ENCODE measurements around the gene COL18A1.

Gene COL18A1

DNA sequence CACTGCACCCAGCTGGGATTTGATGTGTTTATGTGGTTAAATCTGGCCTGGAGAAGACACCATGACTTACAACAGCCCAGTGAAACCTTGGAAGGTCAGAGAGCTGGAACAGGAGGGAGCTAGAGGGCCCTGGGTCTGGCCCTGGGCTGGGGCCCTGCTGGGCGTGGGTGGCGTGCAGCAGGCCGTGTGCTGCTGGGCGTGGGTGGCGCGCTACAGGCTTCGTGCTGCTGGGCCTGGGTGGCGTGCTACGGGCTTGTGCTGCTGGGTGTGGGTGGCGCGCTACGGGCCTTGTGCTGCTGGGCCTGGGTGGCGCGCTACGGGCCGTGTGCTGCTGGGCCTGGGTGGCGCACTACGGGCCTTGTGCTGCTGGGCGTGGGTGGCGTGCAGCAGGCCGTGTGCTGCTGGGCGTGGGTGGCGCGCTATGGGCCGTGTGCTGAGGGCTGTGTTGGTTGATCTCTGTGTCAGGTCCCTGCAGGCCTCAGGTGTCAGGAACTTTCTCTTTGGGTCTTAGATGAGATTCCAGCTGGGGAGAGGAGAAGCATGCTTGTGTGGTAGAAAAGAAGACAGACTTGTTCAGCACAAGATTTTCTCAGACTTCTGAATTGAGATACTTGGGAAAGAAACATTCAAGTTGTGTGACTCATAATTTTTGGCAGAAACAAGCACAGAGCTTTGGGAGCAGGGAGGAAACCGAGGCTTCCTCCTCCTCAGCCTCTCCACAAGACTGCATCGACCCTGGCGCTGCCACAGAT, 66.0 kb downstream of the COL18A1 start:
- DNase-seq = peak; percentile 31

DNA sequence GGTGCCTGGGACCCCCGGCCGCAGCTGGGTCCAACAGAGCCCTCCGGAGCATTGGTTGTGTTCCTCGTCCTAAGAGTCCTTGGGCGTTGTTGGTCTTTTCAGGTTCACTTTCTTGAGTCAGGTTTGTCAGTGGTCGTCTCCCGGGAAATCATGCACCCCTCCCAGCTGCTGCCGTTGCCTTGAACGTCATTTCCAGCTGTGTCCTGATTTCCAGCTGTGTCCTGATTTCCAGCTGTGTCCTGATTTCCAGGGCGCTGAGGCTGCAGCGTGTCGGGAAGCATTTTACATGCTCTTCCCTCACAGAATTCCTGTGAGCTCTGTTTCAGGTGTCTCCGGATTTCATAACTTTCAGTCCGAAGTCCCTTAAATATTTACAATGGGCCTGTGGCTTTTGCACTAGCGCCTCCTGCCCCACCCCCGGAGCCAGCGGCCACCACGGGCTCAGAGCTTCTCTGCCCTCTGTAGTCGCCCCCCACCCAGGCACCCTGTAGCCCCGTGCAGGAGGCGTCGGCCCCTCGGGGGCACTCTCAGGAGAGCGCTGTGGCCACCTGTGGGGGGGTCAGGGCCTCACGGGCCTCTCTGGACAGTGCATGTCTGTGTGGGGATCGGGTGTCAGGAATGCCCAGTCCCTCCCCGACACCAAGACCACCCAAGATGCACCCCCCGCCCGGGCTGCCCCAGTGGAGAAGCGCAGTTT, 66.7 kb downstream of the COL18A1 start:
- no peak for DNase-seq

- DNase-seq = no peak
These were observed 67.7 kb downstream of the COL18A1 start for GRCh38 chr21:45472445-45473365.

GRCh38 chr21:45473496-45474322, 68.7 kb downstream of the COL18A1 start:
- DNase-seq = no peak

DNA sequence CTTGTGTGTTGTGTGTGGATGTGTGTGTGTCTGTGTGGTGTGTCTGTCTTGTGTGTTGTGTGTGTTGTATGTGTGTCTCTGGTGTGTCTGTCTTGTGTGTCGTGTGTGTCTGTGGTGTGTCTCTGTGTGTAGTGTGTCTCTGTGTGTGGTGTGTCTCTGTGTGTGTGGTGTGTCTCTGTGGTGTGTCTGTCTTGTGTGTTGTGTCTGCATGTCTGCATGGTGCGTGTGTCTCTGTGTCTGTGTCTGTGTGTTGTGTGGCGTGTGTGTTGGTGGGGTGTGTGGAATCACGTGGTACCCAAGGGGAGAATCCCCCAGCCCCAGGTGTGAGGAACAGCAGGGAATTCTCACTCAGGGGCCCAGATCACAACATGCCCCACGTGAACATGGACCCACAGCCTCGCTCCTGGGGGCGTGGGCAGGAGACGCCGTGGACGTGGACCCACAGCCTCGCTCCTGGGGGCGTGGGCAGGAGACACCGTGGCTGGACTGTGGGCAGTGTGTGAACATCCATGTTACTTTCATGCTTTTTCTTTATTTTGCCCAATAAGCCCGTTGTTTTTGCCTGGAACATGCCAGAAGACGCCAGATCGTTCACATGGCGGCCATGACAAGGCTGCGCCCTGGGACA, 69.5 kb downstream of the COL18A1 start:
- no peak for DNase-seq

DNA sequence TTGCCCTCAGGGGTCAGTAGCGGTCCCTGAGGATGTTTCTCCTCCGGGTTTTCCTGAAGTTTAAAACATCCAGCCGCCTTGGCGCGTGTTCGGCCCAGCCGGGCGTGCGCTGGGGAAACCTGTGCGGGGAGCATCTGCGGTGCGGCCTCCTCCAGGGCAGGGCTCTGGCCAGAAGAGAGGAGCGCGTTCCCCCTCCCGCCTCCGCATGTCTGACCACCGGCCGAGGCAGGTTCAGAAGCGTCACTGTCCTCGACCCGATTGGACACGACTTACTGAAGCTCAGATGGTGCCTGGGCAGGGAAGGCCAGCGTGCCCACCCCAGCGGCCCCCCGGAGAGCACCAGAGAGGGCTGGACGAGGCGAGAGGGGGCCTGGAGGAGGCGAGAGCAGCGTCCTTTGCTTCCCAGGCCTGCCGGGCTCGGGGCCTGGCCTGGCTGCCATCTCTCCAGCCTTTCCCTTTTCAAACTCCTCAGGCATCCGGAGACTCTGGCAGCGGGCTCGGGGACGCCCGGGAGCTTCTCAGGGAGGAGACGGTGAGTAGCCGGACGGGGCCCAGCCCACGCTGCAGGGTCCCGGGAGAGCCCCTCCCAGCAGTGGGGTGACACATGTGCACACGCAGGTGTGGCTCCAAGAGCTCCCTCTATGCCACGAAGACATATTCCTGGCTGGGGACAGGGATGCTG, 70.2 kb downstream of the COL18A1 start:
- DNase-seq = no peak

- no peak for DNase-seq
These were observed 71.0 kb downstream of the COL18A1 start for GRCh38 chr21:45475797-45476570.

GRCh38 chr21:45476582-45476981, 71.6 kb downstream of the COL18A1 start:
- DNase-seq = no peak

- DNase-seq = no peak
These were observed 72.5 kb downstream of the COL18A1 start for GRCh38 chr21:45477176-45478114.

- peak; percentile 84 for DNase-seq
These were observed 73.3 kb downstream of the COL18A1 start for GRCh38 chr21:45478115-45478801.

- no peak for DNase-seq
These were observed 74.1 kb downstream of the COL18A1 start for GRCh38 chr21:45478816-45479669.

DNA sequence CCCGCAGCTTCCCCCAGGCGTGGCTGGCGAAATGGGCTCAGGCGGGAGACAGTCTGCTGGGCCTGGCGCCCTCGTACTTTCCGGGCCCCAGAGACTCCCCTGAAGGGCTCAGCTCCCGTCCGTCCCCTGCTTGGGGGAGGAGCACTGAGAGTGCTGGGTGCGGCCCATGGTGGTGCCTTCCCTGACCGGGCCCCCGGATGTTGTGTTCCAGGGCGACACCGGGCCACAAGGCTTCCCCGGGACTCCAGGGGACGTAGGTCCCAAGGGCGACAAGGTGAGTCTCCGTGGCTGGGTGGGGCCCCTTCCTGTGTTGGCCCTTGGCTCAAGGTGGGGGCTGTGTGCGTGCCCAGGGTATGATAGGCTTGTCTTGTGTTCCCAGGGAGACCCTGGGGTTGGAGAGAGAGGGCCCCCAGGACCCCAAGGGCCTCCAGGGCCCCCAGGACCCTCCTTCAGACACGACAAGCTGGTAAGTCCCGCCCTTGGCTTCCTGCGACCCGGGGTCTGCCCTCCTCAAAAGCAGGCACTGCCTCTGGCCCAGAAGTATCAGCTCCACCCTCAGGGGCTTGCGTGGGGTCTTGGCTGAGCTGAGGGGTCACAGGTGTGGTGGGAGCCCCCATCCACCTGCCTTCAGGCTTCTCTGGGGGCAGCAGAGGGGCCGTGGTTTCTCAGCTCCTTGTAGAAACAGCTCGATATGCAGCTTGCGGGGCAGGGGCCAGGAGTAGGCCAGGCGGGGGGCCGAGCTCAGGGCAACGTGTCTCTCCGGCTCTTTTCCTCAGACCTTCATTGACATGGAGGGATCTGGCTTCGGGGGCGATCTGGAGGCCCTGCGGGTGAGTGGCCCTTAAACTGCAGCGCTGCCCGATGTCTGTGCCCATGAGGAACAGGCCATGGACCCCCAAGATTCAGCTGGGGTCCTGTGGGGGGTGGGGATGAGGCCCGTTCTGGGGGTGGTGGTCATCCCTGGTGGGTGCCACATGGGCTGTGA, 75.0 kb downstream of the COL18A1 start:
- no peak for DNase-seq

DNA sequence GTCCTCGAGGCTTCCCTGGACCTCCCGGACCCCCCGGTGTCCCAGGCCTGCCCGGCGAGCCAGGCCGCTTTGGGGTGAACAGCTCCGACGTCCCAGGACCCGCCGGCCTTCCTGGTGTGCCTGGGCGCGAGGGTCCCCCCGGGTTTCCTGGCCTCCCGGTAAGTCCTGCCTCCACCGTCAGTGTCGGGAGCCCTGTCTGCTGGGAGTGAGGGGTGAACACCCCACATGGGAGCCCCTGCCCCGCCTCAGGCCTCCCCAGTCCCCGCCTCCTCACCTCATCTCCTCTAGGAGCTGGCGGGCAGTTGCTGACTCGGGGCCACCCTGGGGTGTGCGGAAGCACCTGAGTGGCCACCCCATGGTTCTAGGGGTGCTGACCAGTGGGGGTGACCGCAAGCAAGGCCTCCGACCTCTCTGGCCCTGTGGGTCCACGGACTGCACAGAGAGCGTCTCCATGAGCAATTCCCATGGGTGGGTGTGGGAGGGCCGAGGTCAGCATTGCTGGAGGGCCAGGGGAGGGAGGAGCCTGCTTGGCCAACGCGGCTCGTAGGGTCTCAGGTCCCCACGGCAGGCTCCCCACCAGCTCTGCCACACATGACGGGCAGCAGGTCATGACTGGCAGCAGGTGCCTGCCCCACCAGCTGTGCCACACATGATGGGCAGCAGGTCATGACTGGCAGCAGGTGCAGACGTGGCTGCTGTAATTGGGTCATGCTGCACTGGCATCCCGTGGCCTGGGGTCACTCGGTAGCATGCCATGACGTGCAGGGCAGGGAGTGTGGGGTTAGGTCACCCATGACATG, 75.9 kb downstream of the COL18A1 start:
- DNase-seq = no peak

DNA sequence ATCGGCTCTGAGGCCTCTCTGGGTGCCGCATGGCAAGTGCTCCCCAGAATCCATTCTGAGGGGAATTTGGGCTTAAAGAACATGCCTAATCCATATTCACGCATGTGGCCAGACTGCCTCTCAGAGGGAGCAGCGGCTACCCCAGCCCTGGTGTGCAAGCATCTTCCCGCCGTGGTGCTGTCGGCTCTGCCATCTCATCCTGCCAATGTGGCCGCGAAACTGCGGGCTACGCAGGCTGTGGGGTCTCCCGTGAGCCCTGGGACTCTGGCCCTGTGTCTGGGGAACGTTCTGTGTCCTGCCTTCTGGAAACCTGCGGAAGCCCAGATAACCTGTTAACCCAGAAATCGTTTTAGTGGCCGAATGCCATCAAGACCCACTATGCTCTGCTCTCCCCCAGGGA, 76.6 kb downstream of the COL18A1 start:
- DNase-seq = no peak
